ENCODE data around the gene RAB3GAP2.

Gene RAB3GAP2

GRCh38 chr1:220144051-220144450 lies 128.2 kb downstream of the RAB3GAP2 start:
- ChIA-PET POLR2A (no interaction called here), CTCF (interaction anchor here (0.6 to 1.0 kb wide), 3 partner anchors 18 to 642 kb away, joined by 3 read pairs; no protein-coding TSS in a partner anchor)
- TF ChIP-seq TARDBP (IDR thresholded peaks at IDR 0.05) (no peak), FOXM1 (IDR thresholded peaks at IDR 0.05; ENCODE audit: borderline replicate concordance) (no peak)
- DNase-seq (ENCODE audit: extremely low spot score): no peak

GRCh38 chr1:220139966-220140365 lies 132.3 kb downstream of the RAB3GAP2 start:
- CTCF ChIA-PET: no interaction called here
- TF ChIP-seq ELF4 (IDR thresholded peaks at IDR 0.05) (no peak), SUZ12 (IDR thresholded peaks at IDR 0.05) (no peak), L3MBTL2 (conservative IDR thresholded peaks at IDR 0.05) (no peak), CTBP1 (IDR thresholded peaks at IDR 0.05; ENCODE audit: borderline replicate concordance) (no peak), TARDBP (IDR thresholded peaks at IDR 0.05) (no peak)
- POLR2A ChIA-PET: no interaction called here
- no peak for DNase-seq (ENCODE audit: extremely low spot score)

- ChIA-PET CTCF (no interaction called here), POLR2A (no interaction called here)
- TF ChIP-seq ELF4 (IDR thresholded peaks at IDR 0.05) (no peak), FOXM1 (IDR thresholded peaks at IDR 0.05; ENCODE audit: borderline replicate concordance) (no peak), FOXA1 (IDR thresholded peaks at IDR 0.05) (no peak), L3MBTL2 (conservative IDR thresholded peaks at IDR 0.05) (no peak), ARNT (IDR thresholded peaks at IDR 0.05) (no peak), FOXK2 (IDR thresholded peaks at IDR 0.05) (no peak), NFRKB (IDR thresholded peaks at IDR 0.05) (no peak), SP1 (IDR thresholded peaks at IDR 0.05) (no peak), PKNOX1 (IDR thresholded peaks at IDR 0.05) (no peak), LEF1 (IDR thresholded peaks at IDR 0.05; ENCODE audit: borderline replicate concordance) (no peak), CTBP1 (IDR thresholded peaks at IDR 0.05; ENCODE audit: borderline replicate concordance) (no peak), BHLHE40 (IDR thresholded peaks at IDR 0.05; ENCODE audit: borderline replicate concordance) (no peak)
- DNase-seq (ENCODE audit: extremely low spot score): no peak
These were observed 135.1 kb downstream of the RAB3GAP2 start for GRCh38 chr1:220137019-220137786.

- DNase-seq (ENCODE audit: extremely low spot score): no peak
- CTCF ChIA-PET: no interaction called here
- no peak for TF ChIP-seq NFRKB (IDR thresholded peaks at IDR 0.05)
- no peak for TF ChIP-seq SUZ12 (IDR thresholded peaks at IDR 0.05)
- TF ChIP-seq SP1 (IDR thresholded peaks at IDR 0.05): no peak
- no peak for TF ChIP-seq PKNOX1 (IDR thresholded peaks at IDR 0.05)
- no peak for TF ChIP-seq FOXM1 (IDR thresholded peaks at IDR 0.05; ENCODE audit: borderline replicate concordance)
- TF ChIP-seq FOXA1 (IDR thresholded peaks at IDR 0.05): no peak
- TF ChIP-seq ELF4 (IDR thresholded peaks at IDR 0.05): no peak
- TF ChIP-seq CTBP1 (IDR thresholded peaks at IDR 0.05; ENCODE audit: borderline replicate concordance): no peak
- no peak for TF ChIP-seq LEF1 (IDR thresholded peaks at IDR 0.05; ENCODE audit: borderline replicate concordance)
- TF ChIP-seq L3MBTL2 (conservative IDR thresholded peaks at IDR 0.05): no peak
- no peak for TF ChIP-seq HDGF (IDR thresholded peaks at IDR 0.05; ENCODE audit: borderline replicate concordance)
- POLR2A ChIA-PET: no interaction called here
These were observed 136.5 kb downstream of the RAB3GAP2 start for GRCh38 chr1:220135755-220136154.

GRCh38 chr1:220129479-220130210 lies 142.6 kb downstream of the RAB3GAP2 start:
- ChIA-PET POLR2A (no interaction called here), CTCF (no interaction called here)
- TF ChIP-seq L3MBTL2 (conservative IDR thresholded peaks at IDR 0.05): no peak
- TF ChIP-seq PKNOX1 (IDR thresholded peaks at IDR 0.05): no peak
- TF ChIP-seq ZNF384 (IDR thresholded peaks at IDR 0.05): no peak
- no peak for TF ChIP-seq FOXA1 (IDR thresholded peaks at IDR 0.05)
- no peak for TF ChIP-seq SUZ12 (IDR thresholded peaks at IDR 0.05)
- no peak for TF ChIP-seq HDGF (IDR thresholded peaks at IDR 0.05; ENCODE audit: borderline replicate concordance)
- no peak for TF ChIP-seq SP1 (IDR thresholded peaks at IDR 0.05)
- no peak for TF ChIP-seq BHLHE40 (IDR thresholded peaks at IDR 0.05; ENCODE audit: borderline replicate concordance)
- no peak for TF ChIP-seq CTBP1 (IDR thresholded peaks at IDR 0.05; ENCODE audit: borderline replicate concordance)
- TF ChIP-seq FOXK2 (IDR thresholded peaks at IDR 0.05): no peak
- no peak for TF ChIP-seq ARNT (IDR thresholded peaks at IDR 0.05)
- TF ChIP-seq TARDBP (IDR thresholded peaks at IDR 0.05): no peak
- no peak for TF ChIP-seq FOXM1 (IDR thresholded peaks at IDR 0.05; ENCODE audit: borderline replicate concordance)
- no peak for TF ChIP-seq LEF1 (IDR thresholded peaks at IDR 0.05; ENCODE audit: borderline replicate concordance)
- TF ChIP-seq ELF4 (IDR thresholded peaks at IDR 0.05): no peak
- TF ChIP-seq NFRKB (IDR thresholded peaks at IDR 0.05): no peak
- DNase-seq (ENCODE audit: extremely low spot score): no peak

DNA sequence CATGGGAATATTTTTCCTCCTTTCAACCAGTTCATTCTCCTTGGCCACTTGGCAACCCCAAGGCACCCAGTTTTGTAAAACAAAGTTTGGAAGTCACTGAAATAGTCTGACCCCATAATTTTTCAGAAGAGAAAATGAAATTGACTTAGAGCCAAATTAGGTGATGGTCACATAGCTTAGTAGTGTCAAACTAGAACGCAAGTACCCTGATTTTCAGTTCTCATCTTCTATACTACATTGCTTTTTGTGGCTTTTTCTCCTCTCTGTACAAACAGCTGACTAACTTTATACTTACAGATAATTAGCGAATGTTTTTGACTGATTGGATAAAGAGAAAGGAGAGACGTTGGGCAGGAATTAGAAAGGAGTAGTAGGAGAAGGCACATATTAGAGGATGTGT lies 145.2 kb downstream of the RAB3GAP2 start:
- POLR2A ChIA-PET: no interaction called here
- CTCF ChIA-PET: no interaction called here
- no peak for DNase-seq (ENCODE audit: extremely low spot score)
- TF ChIP-seq SUZ12 (IDR thresholded peaks at IDR 0.05): no peak
- TF ChIP-seq TARDBP (IDR thresholded peaks at IDR 0.05): no peak
- no peak for TF ChIP-seq ZNF384 (IDR thresholded peaks at IDR 0.05)
- no peak for TF ChIP-seq BHLHE40 (IDR thresholded peaks at IDR 0.05; ENCODE audit: borderline replicate concordance)
- TF ChIP-seq L3MBTL2 (conservative IDR thresholded peaks at IDR 0.05): no peak
- TF ChIP-seq CTBP1 (IDR thresholded peaks at IDR 0.05; ENCODE audit: borderline replicate concordance): no peak
- TF ChIP-seq PKNOX1 (IDR thresholded peaks at IDR 0.05): no peak
- TF ChIP-seq ARNT (IDR thresholded peaks at IDR 0.05): no peak
- TF ChIP-seq HDGF (IDR thresholded peaks at IDR 0.05; ENCODE audit: borderline replicate concordance): no peak
- no peak for TF ChIP-seq SP1 (IDR thresholded peaks at IDR 0.05)

All from HEK293T (cell line).